HG02798 (cell line): ENCODE data around the gene SDF2L1.
"Not testable (repeated sequence)": the region's sequence is repeated elsewhere in the genome, so short reads cannot be mapped to it uniquely, and the experiment has no call there.

Source experiments
- ATAC-seq: cut with Tn5 transposase; IDR thresholded peaks from one replicate; pipeline ENCODE4 v1.9.1; 2021; ENCODE audit warnings: mild to moderate bottlenecking; ENCODE audit not compliant: unreplicated experiment, poor library complexity

SDF2L1 gene, protein sequence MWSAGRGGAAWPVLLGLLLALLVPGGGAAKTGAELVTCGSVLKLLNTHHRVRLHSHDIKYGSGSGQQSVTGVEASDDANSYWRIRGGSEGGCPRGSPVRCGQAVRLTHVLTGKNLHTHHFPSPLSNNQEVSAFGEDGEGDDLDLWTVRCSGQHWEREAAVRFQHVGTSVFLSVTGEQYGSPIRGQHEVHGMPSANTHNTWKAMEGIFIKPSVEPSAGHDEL

DNA sequence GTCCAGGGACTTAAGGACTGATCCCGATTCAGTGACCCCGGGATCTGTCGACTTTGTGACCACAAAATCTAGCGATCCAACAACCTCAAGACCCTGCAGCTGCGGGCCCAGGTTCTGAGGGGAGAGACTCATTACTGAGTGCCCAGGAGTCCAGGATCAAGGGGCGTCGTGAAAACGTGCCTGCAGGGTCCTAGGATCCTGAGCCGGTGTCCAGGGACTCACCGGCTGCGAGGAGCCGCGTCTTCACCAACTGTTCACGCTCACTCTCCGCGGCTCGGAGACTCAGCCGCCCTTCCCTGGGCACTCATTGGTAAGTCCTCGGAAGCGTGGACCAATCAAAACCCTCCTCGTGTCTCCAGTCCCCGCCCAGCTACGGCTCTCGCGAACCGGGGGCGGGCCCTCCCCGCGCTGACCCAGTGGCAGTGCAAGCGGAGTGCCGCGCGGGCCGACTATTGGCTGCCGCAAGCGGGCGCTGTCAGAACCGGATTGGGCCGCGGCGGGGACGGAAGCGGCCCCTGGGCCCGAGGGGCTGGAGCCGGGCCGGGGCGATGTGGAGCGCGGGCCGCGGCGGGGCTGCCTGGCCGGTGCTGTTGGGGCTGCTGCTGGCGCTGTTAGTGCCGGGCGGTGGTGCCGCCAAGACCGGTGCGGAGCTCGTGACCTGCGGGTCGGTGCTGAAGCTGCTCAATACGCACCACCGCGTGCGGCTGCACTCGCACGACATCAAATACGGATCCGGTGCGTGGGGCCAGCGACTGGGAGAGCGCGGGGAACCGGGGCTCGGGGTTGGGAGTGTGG, at the start of gene SDF2L1:
SDF2L1 (plus strand) TSS at position 514 of the 795 bp plus-strand sequence; CDS start at position 549, 35 bp downstream.
- ATAC-seq = peak; percentile 95

DNA sequence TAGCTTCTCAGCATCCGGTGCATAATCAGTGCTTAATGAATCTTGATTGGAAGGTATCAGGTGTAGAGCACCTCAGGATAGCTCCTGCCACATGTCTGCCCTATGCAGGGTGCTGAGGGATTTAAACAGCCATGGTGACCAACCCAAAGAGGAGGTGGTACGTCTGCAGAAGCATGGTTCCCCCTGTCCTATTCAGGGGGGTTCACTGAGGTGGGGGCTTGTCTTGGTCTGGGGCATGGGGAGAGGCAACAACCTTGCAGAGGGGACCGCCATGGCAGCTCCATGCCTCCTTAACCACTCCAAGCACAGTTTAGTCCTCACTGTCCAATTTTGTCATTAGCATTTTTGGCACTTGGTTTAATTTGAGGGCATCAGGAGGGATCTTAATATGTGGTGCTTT, 49.7 kb upstream of the SDF2L1 start:
- ATAC-seq = no peak

- ATAC-seq = no peak
Observed at GRCh38 chr22:21593406-21594232, 48.5 kb upstream of the SDF2L1 start.

DNA sequence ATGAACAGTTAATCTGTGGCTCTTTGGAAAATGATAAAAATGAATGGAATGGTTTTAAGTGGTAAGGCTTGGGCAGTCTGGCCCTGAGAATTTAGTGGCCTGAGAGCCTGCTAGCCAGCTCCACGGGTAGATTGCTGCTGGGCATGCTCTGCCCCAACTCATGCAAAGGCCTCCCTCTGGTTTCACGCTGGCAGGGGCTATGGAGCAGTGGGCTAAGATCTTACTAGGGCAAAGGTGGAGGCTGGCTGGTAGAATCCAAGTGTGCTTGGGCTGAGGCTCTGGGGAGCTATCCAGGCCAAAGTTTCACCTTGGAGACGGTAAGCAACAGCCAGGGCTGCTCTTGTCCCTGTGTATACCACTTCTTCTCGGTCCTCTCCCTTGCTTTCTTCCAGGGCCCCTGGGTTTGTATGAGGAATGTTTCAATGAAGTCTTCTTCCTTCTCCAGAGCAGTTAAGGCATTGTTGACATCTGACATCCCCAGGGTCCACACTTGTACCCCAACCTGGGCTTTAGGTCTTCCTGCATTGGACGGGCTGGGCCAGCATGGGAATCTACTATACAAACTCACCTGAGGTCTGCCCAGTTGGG, 47.1 kb upstream of the SDF2L1 start:
- ATAC-seq = no peak

- not testable (repeated sequence) for ATAC-seq
Observed at GRCh38 chr22:21596356-21597135, 45.6 kb upstream of the SDF2L1 start.

DNA sequence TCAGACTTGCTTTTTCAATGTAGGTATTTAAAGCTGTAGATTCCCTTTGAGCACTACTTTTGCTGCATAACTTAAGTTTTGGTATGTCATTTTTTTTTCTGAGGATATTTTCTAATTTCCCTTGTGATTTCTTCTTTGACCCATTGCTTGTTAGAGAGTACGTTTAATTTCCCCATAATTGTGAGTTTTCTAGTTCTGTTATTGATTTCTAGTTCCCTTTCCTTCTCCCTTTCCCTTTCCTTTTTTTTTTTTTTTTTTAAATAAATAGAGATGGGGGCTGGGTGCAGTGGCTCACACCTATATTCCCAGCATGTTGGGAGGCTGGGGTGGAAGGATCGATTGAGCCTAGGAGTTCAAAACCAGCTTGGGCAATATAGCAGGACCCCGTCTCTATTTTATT, 43.8 kb upstream of the SDF2L1 start:
- no peak for ATAC-seq

GRCh38 chr22:21599053-21599893, 42.8 kb upstream of the SDF2L1 start:
- no peak for ATAC-seq

DNA sequence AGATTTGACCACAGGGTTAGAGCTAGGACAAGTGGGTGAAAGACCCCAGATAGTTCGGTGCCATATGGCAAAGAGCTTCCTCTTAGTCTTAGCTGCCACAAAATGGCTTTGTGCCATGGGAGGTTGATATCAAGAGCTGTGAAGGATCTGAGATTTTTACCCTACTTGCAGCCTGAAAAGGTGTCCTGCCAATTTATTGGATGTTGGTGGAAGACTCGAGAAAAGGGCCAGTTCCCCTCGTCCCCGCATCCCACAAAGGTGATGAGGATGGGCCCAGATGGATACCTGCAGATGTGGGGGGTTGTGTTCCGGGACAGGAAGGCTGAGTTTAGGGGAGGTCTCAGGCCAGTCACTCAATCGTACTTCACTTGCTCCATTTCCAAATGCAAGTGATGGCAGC, 39.5 kb upstream of the SDF2L1 start:
- ATAC-seq = no peak

DNA sequence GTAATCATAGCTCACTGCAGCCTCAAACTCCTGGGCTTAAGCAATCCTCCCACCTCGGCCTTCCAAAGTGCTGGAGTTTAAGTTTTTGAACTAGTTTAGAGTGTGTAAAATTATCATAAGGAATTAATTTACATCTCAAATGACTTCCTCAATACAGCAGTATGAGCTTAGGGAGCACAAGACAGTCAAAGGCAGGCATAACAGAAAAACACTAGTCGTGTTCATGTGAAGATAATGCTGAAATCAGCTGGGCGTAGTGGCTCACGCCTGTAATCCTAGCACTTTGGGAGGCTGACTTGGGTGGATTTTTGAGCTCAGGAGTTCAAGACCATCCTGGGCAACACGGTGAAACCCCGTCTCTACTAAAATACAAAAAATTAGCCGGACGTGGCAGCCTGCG, 38.1 kb upstream of the SDF2L1 start:
- no peak for ATAC-seq

- no peak for ATAC-seq
Observed at GRCh38 chr22:21605887-21606564, 36.1 kb upstream of the SDF2L1 start.

GRCh38 chr22:21606775-21607174, 35.3 kb upstream of the SDF2L1 start:
- no peak for ATAC-seq

- ATAC-seq = not testable (repeated sequence)
Observed at GRCh38 chr22:21609556-21610157, 32.4 kb upstream of the SDF2L1 start.

DNA sequence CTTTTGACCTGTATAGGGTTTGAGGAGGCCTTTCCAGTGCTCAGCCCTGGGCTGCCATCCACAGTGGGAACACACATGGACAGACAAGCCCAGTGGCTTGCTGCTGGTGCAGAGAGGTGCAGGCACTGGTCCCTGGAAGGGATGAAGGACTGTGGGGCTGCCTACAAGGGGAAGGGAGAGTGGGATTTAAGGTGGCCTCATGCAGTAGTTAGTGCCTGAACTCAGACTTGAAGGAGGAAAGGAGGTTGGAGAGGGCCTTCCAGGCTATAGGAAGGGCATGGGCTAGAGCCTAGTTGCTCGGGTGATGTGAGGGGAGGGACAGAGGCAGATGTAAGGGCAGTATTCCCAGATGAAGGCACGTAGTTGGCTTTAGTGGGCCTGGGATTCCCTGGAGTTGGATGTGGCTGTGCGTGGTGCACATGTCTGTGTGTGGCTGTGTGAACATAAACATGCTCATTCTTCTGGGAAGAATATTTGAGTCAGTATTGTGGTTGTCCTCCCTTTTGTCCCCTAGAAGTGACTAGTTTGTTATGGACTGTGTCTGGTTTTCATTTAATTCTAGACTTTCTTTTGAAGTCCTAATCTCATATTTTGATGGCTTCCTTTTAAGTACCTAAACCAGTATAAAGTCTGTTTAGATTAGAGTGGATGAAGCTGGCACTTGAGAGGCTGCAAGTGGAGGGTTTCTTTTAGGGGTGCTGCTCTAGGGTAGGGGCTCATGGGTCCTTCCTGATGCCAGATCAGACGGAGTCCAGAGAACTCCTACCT, 30.7 kb upstream of the SDF2L1 start:
- ATAC-seq = no peak

GRCh38 chr22:21612858-21613257, 29.2 kb upstream of the SDF2L1 start:
- no peak for ATAC-seq

DNA sequence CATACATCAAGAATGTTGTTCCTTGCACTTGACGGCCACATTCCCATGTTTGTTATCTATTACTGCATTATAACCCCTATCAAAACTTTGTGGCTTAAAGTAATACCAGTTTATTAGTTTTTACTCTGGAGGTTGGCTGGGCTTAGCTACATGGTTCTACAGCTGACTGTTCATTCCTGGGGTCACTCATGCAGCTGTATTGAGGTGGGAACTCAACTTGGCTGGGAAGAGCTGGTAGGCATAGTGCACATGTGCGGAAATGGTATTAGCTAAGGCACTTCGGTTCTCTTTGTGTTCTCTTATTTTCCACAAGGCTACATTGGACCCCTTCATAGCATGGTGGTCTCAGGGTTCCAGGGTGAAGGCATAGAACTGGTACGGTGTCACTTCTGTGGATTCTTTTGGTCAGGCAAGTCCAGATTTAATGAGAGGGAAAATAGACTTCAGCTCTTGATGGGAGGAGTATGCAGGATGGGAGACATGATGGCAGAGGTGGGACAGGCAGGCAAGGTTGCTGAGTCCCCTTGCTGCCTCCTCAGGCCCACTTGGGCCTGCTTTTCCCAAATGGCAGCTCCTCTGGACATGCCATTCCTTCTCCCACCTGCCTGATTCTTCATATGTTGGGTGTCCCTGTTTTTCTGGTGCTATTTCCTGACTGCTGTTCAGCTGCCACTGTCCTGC, 28.4 kb upstream of the SDF2L1 start:
- ATAC-seq = no peak

DNA sequence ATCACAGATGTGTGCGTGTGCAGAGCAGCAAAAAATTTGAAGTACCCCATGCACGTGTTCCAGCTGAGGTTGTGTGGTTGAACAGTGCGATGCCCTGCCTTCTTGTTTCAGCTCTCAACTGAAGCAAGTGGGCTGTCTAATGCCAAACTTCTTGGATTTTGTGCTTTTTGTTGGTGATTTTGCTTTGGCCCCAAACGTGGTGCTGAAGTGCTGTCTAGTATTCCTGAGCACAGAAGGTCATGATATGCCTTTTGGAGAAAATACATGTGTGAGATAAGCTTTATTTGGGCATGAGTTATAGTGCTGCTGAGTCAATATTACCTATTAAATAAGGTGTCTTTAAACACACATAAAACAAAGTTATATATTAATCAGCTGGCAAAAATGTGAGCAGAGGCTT, 26.4 kb upstream of the SDF2L1 start:
- ATAC-seq = no peak

- not testable (repeated sequence) for ATAC-seq
Observed at GRCh38 chr22:21617337-21617736, 24.8 kb upstream of the SDF2L1 start.
